Rectal smooth muscle tissue (tissue), 1 donor: Measurements from ENCODE around the gene CAMK1D.
A peak's percentile ranks its signal among the peaks of the same experiment; 100 is the strongest.

Experiments
- H3K27ac ChIP-seq: one replicate; pipeline ENCODE4 v1.7.0; 2013; ENCODE audit warnings: low read depth, low read length, inconsistent platforms
- H3K27me3 ChIP-seq: one replicate; pipeline ENCODE4 v1.7.0; 2013; ENCODE audit warnings: low read length; ENCODE audit not compliant: control insufficient read depth, insufficient read depth
- H3K36me3 ChIP-seq: one replicate; pipeline ENCODE4 v1.7.0; 2013; ENCODE audit warnings: low read length; ENCODE audit not compliant: control insufficient read depth, insufficient read depth
- H3K4me1 ChIP-seq: one replicate; pipeline ENCODE4 v1.7.0; 2013; ENCODE audit warnings: low read length; ENCODE audit not compliant: control insufficient read depth, insufficient read depth
- H3K4me3 ChIP-seq: one replicate; pipeline ENCODE4 v1.7.0; 2013; ENCODE audit warnings: low read length
- H3K9ac ChIP-seq: one replicate; pipeline ENCODE4 v1.7.0; 2013; ENCODE audit warnings: low read length

CAMK1D gene

GRCh38 chr10:12396567-12396966, 47.2 kb downstream of the CAMK1D start:
- Histone ChIP-seq H3K36me3 (no peaks in the 10 kb centered on the region), H3K9ac (no peak overlapping the region), H3K4me1 (no peaks in the 10 kb centered on the region), H3K27me3 (no peaks in the 10 kb centered on the region), H3K27ac (no peak overlapping the region), H3K4me3 (no peak overlapping the region)

GRCh38 chr10:12397147-12397896, 48.0 kb downstream of the CAMK1D start:
- Histone ChIP-seq H3K9ac (no peak overlapping the region), H3K27me3 (no peaks in the 10 kb centered on the region), H3K27ac (no peak overlapping the region), H3K4me1 (no peaks in the 10 kb centered on the region), H3K4me3 (no peak overlapping the region), H3K36me3 (no peaks in the 10 kb centered on the region)

GRCh38 chr10:12397941-12398340, 48.6 kb downstream of the CAMK1D start:
- H3K4me1 ChIP-seq = no peaks in the 10 kb centered on the region
- no peak overlapping the region for H3K4me3 ChIP-seq
- no peak overlapping the region for H3K9ac ChIP-seq
- H3K36me3 ChIP-seq = no peaks in the 10 kb centered on the region
- H3K27ac ChIP-seq = no peak overlapping the region
- no peaks in the 10 kb centered on the region for H3K27me3 ChIP-seq

- Histone ChIP-seq H3K9ac (no peak overlapping the region), H3K4me1 (no peaks in the 10 kb centered on the region), H3K27ac (peak overlapping the region; percentile 13), H3K27me3 (no peaks in the 10 kb centered on the region), H3K36me3 (no peaks in the 10 kb centered on the region), H3K4me3 (no peak overlapping the region)
Observed at GRCh38 chr10:12400266-12400931, 51.1 kb downstream of the CAMK1D start.

GRCh38 chr10:12401466-12401865, 52.1 kb downstream of the CAMK1D start:
- no peaks in the 10 kb centered on the region for H3K27me3 ChIP-seq
- no peak overlapping the region for H3K27ac ChIP-seq
- no peaks in the 10 kb centered on the region for H3K36me3 ChIP-seq
- no peak overlapping the region for H3K9ac ChIP-seq
- no peaks in the 10 kb centered on the region for H3K4me1 ChIP-seq
- H3K4me3 ChIP-seq = no peak overlapping the region

- no peak overlapping the region for H3K9ac ChIP-seq
- H3K27ac ChIP-seq = no peak overlapping the region
- H3K27me3 ChIP-seq = no peaks in the 10 kb centered on the region
- no peaks in the 10 kb centered on the region for H3K4me1 ChIP-seq
- no peak overlapping the region for H3K4me3 ChIP-seq
- H3K36me3 ChIP-seq = no peaks in the 10 kb centered on the region
Observed at GRCh38 chr10:12403119-12403518, 53.8 kb downstream of the CAMK1D start.

GRCh38 chr10:12405342-12406320, 56.3 kb downstream of the CAMK1D start:
- Histone ChIP-seq H3K27me3 (no peaks in the 10 kb centered on the region), H3K4me1 (no peaks in the 10 kb centered on the region), H3K9ac (no peak overlapping the region), H3K4me3 (no peak overlapping the region), H3K36me3 (no peaks in the 10 kb centered on the region), H3K27ac (no peak overlapping the region)

- Histone ChIP-seq H3K36me3 (no peaks in the 10 kb centered on the region), H3K4me1 (no peaks in the 10 kb centered on the region), H3K4me3 (no peak overlapping the region), H3K27ac (no peak overlapping the region), H3K9ac (no peak overlapping the region), H3K27me3 (no peaks in the 10 kb centered on the region)
Observed at GRCh38 chr10:12406764-12407400, 57.5 kb downstream of the CAMK1D start.

- H3K27me3 ChIP-seq = no peaks in the 10 kb centered on the region
- no peak overlapping the region for H3K9ac ChIP-seq
- no peaks in the 10 kb centered on the region for H3K36me3 ChIP-seq
- no peaks in the 10 kb centered on the region for H3K4me1 ChIP-seq
- no peak overlapping the region for H3K4me3 ChIP-seq
- no peak overlapping the region for H3K27ac ChIP-seq
Observed at GRCh38 chr10:12408472-12408871, 59.1 kb downstream of the CAMK1D start.

GRCh38 chr10:12409161-12409560, 59.8 kb downstream of the CAMK1D start:
- Histone ChIP-seq H3K4me1 (no peaks in the 10 kb centered on the region), H3K4me3 (no peak overlapping the region), H3K9ac (no peak overlapping the region), H3K27me3 (no peaks in the 10 kb centered on the region), H3K36me3 (no peaks in the 10 kb centered on the region), H3K27ac (no peak overlapping the region)

- Histone ChIP-seq H3K27ac (no peak overlapping the region), H3K4me1 (no peaks in the 10 kb centered on the region), H3K4me3 (no peak overlapping the region), H3K9ac (no peak overlapping the region), H3K36me3 (no peaks in the 10 kb centered on the region), H3K27me3 (no peaks in the 10 kb centered on the region)
Observed at GRCh38 chr10:12409613-12410012, 60.3 kb downstream of the CAMK1D start.
